ENCODE measurements around the gene FSTL4.

The FSTL4 gene

GRCh38 chr5:133438487-133438886 lies 173.9 kb downstream of the FSTL4 start:
- no peak for DNase-seq (ENCODE audit: insufficient read length, low spot score)
- no peak for FAIRE-seq
- TF ChIP-seq CTCF (IDR thresholded peaks at IDR 0.05; ENCODE audit: insufficient read depth, missing control alignments): no peak

GRCh38 chr5:133434336-133434735 lies 178.0 kb downstream of the FSTL4 start:
- TF ChIP-seq CTCF (IDR thresholded peaks at IDR 0.05; ENCODE audit: insufficient read depth, missing control alignments): no peak
- no peak for DNase-seq (ENCODE audit: insufficient read length, low spot score)
- no peak for FAIRE-seq

- DNase-seq (ENCODE audit: insufficient read length, low spot score): no peak
- TF ChIP-seq CTCF (IDR thresholded peaks at IDR 0.05; ENCODE audit: insufficient read depth, missing control alignments): no peak
- FAIRE-seq: no peak
Observed at GRCh38 chr5:133433641-133434040, 178.7 kb downstream of the FSTL4 start.

GRCh38 chr5:133432956-133433532 lies 179.3 kb downstream of the FSTL4 start:
- no peak for FAIRE-seq
- no peak for DNase-seq (ENCODE audit: insufficient read length, low spot score)
- TF ChIP-seq CTCF (IDR thresholded peaks at IDR 0.05; ENCODE audit: insufficient read depth, missing control alignments): no peak

- no peak for DNase-seq (ENCODE audit: insufficient read length, low spot score)
- no peak for TF ChIP-seq CTCF (IDR thresholded peaks at IDR 0.05; ENCODE audit: insufficient read depth, missing control alignments)
- no peak for FAIRE-seq
Observed at GRCh38 chr5:133431326-133431865, 180.9 kb downstream of the FSTL4 start.

DNA sequence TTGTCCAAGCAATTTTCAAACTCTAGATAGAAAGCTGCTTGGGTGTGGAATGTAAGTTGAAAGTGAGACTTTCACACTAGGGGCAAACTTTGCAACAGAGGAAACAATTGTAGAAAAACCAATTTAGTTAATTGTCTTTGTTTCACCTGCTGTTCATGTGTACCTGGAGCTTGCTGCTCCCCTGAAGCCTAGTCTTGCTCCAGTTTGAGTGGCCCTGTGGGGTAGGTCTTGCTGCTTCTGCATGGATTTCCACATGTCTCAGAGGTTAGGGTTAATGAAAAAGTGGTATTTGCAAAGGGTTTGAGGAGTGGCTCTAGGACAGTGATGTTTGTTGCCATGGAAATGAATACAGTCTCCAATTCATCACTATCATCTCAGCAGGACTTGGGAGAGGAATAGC lies 182.2 kb downstream of the FSTL4 start:
- no peak for TF ChIP-seq CTCF (IDR thresholded peaks at IDR 0.05; ENCODE audit: insufficient read depth, missing control alignments)
- FAIRE-seq (no peak), DNase-seq (ENCODE audit: insufficient read length, low spot score) (no peak)

- no peak for TF ChIP-seq CTCF (IDR thresholded peaks at IDR 0.05; ENCODE audit: insufficient read depth, missing control alignments)
- FAIRE-seq (no peak), DNase-seq (ENCODE audit: insufficient read length, low spot score) (no peak)
Observed at GRCh38 chr5:133429046-133429445, 183.3 kb downstream of the FSTL4 start.

All from D721Med (cell line).